ENCODE results near the gene BBS9. TPM values are rescaled to one million over a fixed set of nuclear protein-coding genes. Genes with fewer than 3 reads are reported as not detected.
"Not testable (repeated sequence)": the region's sequence is repeated elsewhere in the genome, so short reads cannot be mapped to it uniquely, and the experiment has no call there.

Gene BBS9
- total RNA-seq, 2 donors from 2014 or later = 7.9 to 11.0 TPM

DNA sequence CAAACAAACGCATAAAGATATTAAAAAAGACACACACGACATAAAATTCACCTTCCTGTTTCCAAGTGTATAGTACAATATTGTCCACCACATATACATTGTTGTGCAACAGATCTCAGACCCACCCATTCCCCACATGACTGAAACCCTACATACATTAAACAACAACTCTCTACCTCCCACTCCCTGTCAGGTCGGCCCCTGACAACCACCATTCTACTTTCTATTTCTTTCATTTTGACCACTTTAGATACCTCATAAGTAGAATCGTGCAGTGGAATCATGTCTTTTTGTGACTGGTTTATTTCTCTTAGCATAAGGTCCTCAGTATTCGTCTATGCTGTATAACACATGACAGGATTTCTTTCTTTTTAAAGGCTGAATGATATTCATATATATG, 320.5 kb downstream of the BBS9 start:
- intact Hi-C loops (cut with DNase I, micrococcal nuclease) = no loop called here
- DNase-seq = no peak
- no peak for ATAC-seq

DNA sequence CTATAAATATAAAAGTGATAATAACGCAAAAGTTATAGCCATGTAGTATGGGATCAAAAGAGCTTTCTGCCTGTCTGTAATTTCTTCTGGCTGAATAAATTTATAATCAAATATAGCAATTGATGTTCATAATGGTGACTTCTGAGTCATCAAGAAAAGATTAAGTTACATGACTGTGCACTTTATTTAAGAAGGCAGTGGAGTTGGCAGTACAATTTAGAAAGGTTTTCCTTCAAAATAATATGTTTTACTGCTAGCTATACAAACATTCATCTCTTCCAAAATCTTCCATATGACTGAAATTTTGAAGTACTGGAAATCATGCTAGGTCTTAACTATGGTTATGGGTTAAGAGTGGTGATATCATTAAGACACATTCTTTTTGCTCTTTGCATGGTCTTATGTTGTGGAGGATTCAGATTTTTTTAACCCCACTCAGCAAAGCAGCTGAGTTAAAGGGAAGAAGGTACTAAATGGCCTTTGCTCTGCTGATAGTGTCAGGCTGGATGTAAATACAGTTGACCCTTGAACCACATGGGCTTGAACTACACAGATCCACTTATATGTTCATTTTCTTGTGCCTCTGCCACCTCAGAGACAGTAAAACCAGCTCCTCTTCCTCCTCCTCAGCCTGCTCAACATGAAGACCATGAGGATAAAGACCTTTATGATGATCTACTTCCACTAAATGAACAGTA, 323.6 kb downstream of the BBS9 start:
- DNase-seq = no peak
- ATAC-seq = peak; percentile 38
- intact Hi-C loops (cut with DNase I, micrococcal nuclease) = no loop called here

DNA sequence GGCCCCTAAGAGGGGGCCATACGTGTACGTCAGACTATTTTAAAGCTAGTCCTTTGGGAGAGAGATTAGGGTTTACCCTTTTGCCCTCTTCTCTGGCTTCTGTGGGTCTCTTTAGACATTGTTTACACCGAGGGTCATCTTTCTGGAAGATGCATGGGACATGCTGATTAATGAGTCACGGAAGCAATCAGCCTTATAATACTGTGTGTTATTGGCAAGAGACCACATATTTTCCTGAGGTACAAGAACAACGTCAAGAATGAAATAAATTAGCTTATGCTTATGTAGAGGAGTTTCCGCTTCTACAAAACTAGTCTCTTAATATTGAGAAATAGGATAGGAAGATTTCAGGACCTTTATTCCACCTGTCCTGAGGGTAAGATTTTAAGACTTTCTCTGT, 327.7 kb downstream of the BBS9 start:
- no peak for ATAC-seq
- intact Hi-C loops (cut with DNase I, micrococcal nuclease) = no loop called here
- no peak for DNase-seq

DNA sequence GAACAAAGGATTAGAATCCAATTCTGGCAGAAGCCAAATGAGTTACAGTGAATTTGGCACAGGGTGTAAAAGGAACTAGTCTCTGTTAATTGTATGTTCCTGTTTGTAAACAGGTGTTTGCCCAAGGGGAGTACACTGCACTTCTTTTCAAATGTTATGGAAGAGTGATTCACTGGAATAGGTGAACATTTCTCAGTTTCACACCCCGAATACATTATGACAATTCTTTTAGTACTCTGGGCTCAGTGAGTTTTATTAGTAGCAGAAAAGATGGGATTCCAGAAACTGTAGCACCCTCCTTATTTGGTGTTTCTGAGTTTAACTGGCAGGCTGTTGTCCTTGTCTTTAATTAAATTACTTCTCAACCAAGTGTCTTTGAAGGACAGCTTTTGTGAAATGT, 329.2 kb downstream of the BBS9 start:
- intact Hi-C loops (cut with DNase I, micrococcal nuclease) = no loop called here
- no peak for DNase-seq
- ATAC-seq = no peak

DNA sequence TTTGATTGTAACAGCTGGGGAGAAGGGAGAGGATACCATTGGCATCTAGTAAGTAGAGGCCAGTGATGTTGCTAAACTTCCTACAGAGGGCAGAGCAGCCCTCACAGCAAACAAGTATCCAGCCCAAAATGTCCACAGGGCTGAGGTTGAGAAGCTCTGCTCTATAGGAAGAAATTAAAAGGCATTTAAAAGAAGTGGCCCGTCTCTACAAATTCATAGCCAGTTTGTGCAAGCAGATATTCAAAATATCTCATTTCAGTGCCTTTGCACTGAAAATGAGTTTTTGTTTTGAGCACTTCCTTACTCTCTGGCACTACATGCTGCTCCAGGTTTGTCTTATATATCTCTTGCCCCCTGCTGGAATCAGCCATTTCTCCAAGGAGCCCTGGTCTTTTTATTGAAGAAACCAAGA, 330.0 kb downstream of the BBS9 start:
- intact Hi-C loops (cut with DNase I, micrococcal nuclease) = no loop called here
- ATAC-seq (peak; percentile 80), DNase-seq (no peak)

DNA sequence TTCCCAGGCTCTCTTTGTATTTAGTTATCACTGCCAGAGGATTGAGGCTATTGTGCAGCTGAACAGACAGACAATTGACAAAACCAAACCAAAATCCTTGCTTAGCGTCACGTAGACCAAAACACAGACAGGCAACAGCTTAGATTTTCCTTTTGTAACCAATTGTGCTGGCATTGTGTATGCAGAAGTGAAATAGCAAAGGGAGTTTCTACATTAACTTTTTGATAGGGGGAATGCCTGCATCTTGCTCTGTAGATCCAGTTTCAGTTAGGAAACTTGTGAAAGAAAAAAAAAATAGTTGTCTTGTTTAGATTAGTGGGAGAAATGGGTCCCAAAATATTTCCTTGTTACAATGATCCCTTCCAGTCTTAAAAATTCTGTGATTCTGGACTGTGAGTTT, 333.8 kb downstream of the BBS9 start:
- DNase-seq = no peak
- intact Hi-C loops (cut with DNase I, micrococcal nuclease) = no loop called here
- no peak for ATAC-seq

DNA sequence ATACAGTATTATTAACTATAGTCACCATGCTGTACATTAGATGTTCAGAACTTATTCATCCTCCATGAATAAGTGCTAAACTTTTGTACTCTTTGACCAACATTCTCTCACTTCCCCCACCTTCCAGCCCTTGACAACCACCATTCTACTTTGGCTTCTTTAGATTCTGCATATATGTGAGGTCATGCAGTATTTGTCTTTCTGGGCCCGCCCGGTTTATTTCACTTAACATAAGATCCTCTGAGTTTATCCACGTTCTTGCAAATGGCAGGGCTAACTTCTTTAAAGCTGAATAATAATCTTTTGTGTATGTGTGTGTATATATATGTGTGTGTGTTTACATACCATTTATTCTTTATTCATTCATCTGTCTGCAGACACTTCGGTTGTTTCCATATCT, 336.8 kb downstream of the BBS9 start:
- no peak for ATAC-seq
- intact Hi-C loops (cut with DNase I, micrococcal nuclease) = no loop called here
- no peak for DNase-seq

DNA sequence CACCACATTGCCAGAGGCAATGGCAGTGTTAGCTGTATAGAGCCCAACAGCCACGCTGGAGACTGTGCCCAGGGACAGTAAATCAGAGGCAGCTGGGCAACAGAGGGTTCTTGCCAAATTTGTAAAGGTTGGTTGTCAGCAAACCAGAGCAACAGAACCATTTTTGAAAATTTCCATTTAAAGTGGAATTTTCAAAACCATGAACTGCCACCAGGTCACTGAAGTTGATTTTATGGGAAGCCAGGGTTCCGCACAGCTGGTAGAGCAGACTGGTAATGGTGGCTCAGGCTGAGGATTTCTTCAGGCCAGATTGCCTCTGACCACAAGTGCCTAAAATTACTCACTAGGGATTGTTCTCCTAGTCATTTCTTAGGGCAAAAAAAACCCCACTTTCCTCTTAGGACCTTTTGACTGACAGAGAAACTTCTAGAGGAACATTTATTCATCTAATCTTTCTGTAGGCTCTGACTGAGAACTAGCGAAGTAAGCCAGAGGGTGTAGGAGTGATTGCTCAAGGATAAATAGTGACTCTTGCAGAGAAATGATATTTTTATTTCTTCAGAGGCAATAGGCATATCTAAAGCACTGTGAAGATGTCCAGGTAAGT, 342.4 kb downstream of the BBS9 start:
- intact Hi-C loops (cut with DNase I, micrococcal nuclease) = no loop called here
- ATAC-seq (no peak), DNase-seq (no peak)

DNA sequence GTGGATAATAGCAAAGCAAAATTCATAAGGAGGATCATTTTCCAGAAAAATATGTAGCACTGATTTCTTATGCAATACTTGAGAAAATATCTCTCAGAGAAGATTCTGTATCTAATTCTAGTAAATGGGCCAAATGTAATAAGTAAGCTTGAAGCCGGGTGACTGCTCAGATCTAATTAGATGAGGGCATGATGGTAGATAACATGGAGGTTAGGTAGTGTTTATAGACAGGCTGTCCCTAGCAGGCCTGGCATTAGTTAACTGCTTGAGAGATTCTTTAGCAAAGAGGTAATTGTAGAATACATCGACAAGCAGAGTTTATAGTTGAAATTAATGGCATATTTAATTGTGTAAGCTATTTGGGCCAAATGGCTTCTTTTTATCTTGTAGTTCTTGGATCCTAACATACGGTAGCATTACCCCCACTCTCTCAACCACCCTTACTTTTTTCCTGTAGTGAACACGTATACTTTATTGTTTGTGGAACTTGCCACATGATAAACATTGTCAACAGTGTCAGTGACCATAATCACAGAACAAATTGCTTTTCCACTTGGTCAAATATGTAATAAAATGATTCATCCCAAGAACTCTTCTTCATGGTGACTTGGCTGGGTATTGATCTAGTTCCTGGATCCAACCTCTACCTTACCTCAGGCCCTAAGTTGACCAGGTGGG, 343.1 kb downstream of the BBS9 start:
- DNase-seq (no peak), ATAC-seq (no peak)
- intact Hi-C loops (cut with DNase I, micrococcal nuclease) = no loop called here

DNA sequence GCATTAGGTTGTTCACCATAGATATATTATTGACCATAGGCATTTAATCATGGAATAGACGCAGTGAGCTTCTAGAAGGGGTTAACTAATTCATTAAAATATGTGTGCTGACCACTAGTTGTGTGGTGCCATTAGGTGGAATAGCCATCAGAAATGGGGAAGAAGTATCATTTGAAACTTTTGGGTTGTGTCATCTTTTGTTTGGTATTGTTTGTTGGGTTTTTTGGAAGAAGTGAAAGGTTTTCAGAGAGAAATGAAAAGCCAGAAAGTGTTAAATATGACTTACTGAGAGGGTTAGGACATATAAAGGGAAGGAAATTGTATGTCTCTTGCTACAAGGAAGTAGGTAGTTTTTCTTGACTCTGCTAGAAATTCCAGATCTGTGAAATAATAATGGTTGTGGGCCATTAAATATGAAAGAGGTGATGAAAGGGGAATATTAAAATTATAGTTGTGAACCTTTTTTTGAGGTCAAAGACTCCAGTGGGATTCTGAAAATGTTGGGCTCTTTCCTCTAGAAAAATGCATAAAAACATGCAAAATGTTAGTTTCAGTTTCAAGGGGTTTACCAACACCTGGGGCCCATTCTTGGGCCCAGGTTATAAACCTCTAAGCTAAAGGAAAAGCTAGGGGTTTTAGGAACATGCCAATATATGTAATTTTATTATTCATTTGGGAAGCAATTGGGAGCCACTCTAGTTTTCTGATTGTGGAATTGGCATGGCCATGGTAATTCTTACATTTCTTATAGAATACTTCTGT, 348.5 kb downstream of the BBS9 start:
- intact Hi-C loops (cut with DNase I, micrococcal nuclease) = no loop called here
- DNase-seq (no peak), ATAC-seq (no peak)

DNA sequence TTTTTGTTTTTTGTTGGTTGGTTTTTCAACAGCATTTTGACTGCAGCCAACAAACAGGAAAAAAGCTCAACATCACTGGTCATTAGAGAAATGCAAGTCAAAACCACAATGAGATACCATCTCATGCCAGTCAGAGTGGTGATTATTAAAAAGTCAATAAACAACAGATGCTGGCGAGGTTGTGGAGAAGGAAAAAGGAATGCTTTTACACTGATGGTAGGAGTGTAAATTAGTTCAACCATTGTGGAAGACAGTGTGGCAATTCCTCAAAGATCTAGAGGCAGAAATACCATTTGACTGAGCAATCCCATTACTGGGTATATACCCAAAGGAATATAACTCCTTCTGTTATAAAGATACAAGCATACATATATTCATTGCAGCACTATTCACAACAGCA, 355.1 kb downstream of the BBS9 start:
- ATAC-seq; DNase-seq; intact Hi-C loops (cut with DNase I, micrococcal nuclease): not testable (repeated sequence)

DNA sequence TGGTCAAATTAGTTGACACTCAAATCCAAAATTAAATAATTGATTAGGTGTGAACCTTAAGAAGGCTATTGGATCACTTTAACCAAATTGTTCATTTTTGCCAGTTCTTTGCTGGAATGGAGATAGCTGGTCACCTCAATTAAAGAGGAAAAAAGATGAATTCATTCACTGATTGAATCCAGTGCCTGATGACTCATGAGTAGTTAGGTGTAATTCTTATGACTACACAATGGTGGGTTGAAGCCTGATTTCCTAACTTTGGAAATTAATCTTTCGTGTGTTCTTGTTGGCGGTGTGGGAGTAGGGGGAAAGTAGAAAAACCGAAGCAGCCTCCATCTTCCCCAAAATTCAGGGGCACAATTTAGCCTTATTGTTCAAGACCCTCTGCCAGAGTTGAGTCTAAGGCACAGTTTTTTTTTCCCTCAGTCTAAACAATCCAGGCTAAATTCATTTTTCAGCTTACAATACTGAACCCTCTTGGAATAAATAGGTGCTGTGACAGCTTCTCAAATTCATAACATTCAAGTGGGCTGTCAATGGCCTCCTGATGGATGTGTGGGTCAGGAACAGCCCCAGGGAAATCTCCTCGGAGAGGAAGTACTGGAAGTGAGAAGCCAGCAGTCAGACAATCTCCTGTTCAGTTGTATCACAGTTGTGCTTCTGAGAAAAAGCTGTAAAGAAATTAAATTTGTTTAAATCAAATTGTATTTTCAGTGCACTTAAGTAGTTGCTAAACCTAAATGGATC, 356.6 kb downstream of the BBS9 start:
- ATAC-seq (no peak), DNase-seq (no peak)
- intact Hi-C loops (cut with DNase I, micrococcal nuclease) = no loop called here

DNA sequence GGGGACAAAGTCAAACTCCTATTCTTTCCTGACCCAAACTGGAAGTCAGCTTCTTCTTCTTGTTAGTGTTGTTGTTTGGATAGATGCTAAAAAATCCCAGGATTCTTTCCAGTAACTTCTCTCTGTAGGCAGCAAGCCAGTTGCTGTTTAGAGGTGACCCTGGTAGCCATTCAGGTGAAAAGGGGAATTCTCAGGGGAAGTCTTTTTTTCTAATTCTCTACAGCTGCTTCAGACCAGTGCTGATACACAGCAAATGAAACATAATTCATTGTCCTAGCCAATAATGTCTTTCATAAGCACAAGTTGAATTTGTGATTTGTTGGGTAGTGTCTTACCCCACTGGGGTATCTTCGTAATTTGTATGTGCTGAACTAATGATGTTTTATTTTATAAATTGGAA, 357.3 kb downstream of the BBS9 start:
- intact Hi-C loops (cut with DNase I, micrococcal nuclease) = no loop called here
- DNase-seq = no peak
- ATAC-seq = no peak

DNA sequence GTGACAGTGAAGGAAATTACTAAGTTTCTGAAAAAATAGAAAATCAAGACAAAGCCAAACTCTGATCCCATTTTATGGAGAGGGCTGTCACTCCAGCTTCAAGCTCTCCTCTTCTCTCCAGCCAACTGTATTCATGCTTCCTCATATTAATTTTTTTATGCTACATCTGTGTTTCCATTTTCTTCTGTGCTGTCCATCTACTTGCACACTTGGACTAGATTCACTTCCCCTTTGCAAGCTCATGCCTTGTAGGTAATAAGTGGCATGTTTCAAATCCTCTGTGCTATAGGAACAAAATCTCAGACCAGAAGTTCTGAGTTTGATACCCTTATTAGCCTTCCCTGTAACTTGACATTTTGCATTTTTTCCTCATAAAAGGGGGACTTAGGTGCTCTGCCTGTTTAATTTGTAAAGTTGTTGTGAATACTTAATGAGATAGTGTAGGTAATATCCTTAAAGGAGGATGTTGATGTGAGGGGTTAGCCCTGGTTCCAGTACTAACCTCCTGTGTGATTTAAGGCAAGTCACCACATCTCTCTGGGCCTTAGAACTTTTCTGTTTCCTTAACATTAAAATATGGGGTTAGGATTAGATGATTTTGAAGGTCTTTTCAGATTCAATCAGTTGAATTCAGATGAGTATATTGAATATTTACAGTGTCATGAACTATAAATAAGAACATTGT, 358.8 kb downstream of the BBS9 start:
- DNase-seq (no peak), ATAC-seq (no peak)
- intact Hi-C loops (cut with DNase I, micrococcal nuclease) = no loop called here

DNA sequence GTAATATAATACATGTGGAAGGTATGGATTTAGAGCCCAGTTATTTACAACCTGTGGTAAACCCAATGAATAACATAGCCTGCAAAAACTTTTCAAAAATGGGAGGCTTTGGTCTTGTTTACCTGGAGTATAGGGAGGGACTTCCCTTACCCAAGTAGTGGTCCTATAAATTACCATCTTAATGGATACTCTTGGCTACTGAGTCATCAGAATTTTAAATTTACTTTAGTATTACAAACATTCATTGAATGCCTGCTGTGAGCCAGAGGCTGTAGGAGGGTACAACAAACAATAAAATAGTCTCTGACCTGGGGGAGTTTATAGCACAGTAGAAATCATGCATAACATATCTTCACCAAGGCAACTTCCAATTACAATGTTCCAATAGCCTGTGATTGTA, 365.1 kb downstream of the BBS9 start:
- intact Hi-C loops (cut with DNase I, micrococcal nuclease) = no loop called here
- no peak for DNase-seq
- ATAC-seq = no peak

DNA sequence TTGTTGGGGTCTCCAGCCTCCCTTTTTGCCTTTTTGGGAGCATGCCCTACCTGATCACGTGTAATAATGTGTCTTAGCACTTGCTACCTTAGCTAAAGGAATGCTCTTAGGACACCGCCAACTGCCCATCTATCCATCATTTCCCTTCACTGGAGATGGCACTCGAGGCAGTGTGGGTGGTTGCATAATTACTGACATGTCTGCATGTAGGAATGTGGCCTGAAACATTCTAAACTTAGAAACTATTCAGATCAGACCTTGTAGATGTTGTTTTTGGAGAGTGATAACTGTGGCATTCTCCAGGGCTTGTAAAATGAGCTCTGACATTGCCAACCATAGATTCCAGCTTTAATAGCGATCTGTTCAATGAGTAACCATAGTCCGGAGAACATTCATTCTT, 365.8 kb downstream of the BBS9 start:
- DNase-seq (no peak), ATAC-seq (no peak)
- intact Hi-C loops (cut with DNase I, micrococcal nuclease) = no loop called here

DNA sequence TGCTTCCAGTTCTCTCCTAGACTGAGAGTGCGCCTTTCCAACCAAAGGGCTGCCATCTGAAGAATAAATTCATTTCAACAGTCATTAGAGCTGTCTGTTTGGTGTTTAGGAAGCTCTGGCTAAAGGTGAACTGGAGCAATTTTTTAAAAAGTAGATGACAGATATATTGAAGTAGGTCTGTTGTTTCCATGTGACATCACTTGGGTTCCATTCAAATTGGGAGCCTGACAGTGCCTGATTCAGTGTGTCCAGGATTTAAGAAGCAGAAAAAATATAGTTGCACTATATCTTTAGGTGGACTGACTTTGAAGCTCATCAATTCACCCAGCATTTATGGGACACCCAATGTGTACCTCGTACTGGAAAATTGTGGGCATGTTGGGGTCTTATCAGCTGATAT, 367.7 kb downstream of the BBS9 start:
- DNase-seq = no peak
- intact Hi-C loops (cut with DNase I, micrococcal nuclease) = no loop called here
- ATAC-seq = no peak

Data from left colon (tissue), 2 donors.